Measurements from ENCODE around the gene TTC28.

- TF ChIP-seq, protein P1, sequence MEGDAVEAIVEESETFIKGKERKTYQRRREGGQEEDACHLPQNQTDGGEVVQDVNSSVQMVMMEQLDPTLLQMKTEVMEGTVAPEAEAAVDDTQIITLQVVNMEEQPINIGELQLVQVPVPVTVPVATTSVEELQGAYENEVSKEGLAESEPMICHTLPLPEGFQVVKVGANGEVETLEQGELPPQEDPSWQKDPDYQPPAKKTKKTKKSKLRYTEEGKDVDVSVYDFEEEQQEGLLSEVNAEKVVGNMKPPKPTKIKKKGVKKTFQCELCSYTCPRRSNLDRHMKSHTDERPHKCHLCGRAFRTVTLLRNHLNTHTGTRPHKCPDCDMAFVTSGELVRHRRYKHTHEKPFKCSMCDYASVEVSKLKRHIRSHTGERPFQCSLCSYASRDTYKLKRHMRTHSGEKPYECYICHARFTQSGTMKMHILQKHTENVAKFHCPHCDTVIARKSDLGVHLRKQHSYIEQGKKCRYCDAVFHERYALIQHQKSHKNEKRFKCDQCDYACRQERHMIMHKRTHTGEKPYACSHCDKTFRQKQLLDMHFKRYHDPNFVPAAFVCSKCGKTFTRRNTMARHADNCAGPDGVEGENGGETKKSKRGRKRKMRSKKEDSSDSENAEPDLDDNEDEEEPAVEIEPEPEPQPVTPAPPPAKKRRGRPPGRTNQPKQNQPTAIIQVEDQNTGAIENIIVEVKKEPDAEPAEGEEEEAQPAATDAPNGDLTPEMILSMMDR (IDR thresholded peaks at IDR 0.05): no peak
- TF ChIP-seq POLR2A (IDR thresholded peaks at IDR 0.05) (no peak), POLR2AphosphoS5 (IDR thresholded peaks at IDR 0.05) (no peak)
These were observed 253.1 kb downstream of the TTC28 start for GRCh38 chr22:28426346-28427132.

Measured in gastroesophageal sphincter (tissue), 3 donors.